Astrocyte (in vitro differentiated cells and primary cell): Measurements from ENCODE around the gene TNFRSF8. TPM values are rescaled to one million over a fixed set of nuclear protein-coding genes. Genes with fewer than 3 reads are reported as not detected.
"Not testable (repeated sequence)": the region's sequence is repeated elsewhere in the genome, so short reads cannot be mapped to it uniquely, and the experiment has no call there.

Experiments
- DNase-seq: peaks from one replicate; pipeline ENCODE4 v3.0.0-alpha.2; 2010; ENCODE audit warnings: low read depth
- FAIRE-seq: peaks from 2 replicates; lab custom pipeline; 2011; peaks lifted over from hg19 to GRCh38; lab: Jason Lieb, UNC
- H2AFZ ChIP-seq: 2 replicates; pipeline ENCODE4 v1.6.0; 2012; ENCODE audit warnings: low read depth, low read length, inconsistent platforms
- H3K27ac ChIP-seq: 2 replicates; pipeline ENCODE4 v1.5.1; 2011; ENCODE audit warnings: low read depth, low read length, inconsistent platforms
- H3K27me3 ChIP-seq: 2 replicates; pipeline ENCODE4 v1.6.0; 2011; ENCODE audit warnings: low read length, inconsistent platforms; ENCODE audit not compliant: insufficient read depth
- H3K36me3 ChIP-seq: 2 replicates; pipeline ENCODE4 v1.5.1; 2011; ENCODE audit warnings: low read length, inconsistent platforms; ENCODE audit not compliant: insufficient read depth
- H3K4me1 ChIP-seq: 2 replicates; pipeline ENCODE4 v1.5.1; 2011; ENCODE audit warnings: low read length, inconsistent platforms; ENCODE audit not compliant: insufficient read depth
- H3K4me2 ChIP-seq: 2 replicates; pipeline ENCODE4 v1.6.0; 2012; ENCODE audit warnings: low read length, inconsistent platforms
- H3K4me3 ChIP-seq: 2 replicates; pipeline ENCODE4 v1.5.1; 2011; ENCODE audit warnings: low read depth, mild to moderate bottlenecking, low read length, inconsistent platforms; ENCODE audit not compliant: insufficient read depth
- H3K79me2 ChIP-seq: 2 replicates; pipeline ENCODE4 v1.6.0; 2012; ENCODE audit warnings: mild to moderate bottlenecking, low read length, inconsistent platforms; ENCODE audit not compliant: insufficient read depth
- H3K9ac ChIP-seq: 2 replicates; pipeline ENCODE4 v1.6.0; 2012; ENCODE audit warnings: mild to moderate bottlenecking, low read length, inconsistent platforms
- H3K9me3 ChIP-seq: 2 replicates; pipeline ENCODE4 v1.5.1; 2012; ENCODE audit warnings: low read depth, mild to moderate bottlenecking, low read length, inconsistent platforms; ENCODE audit not compliant: insufficient read depth
- H4K20me1 ChIP-seq: 2 replicates; pipeline ENCODE4 v1.6.0; 2012; ENCODE audit warnings: low read length, inconsistent platforms; ENCODE audit not compliant: insufficient read depth
- H3K27ac Mint-ChIP-seq: one replicate; pipeline ENCODE4 v1.8.0; 2021; ENCODE audit warnings: mild to moderate bottlenecking, mixed read lengths; ENCODE audit not compliant: unreplicated experiment
- H3K27me3 Mint-ChIP-seq: one replicate; pipeline ENCODE4 v1.8.0; 2021; ENCODE audit warnings: low read depth, mixed read lengths; ENCODE audit not compliant: unreplicated experiment
- H3K36me3 Mint-ChIP-seq: one replicate; pipeline ENCODE4 v1.8.0; 2021; ENCODE audit warnings: low read depth, mixed read lengths; ENCODE audit not compliant: unreplicated experiment
- H3K4me1 Mint-ChIP-seq: one replicate; pipeline ENCODE4 v1.8.0; 2021; ENCODE audit warnings: low read depth, mixed read lengths; ENCODE audit not compliant: unreplicated experiment
- H3K4me3 Mint-ChIP-seq: one replicate; pipeline ENCODE4 v1.8.0; 2021; ENCODE audit warnings: mild to moderate bottlenecking, moderate library complexity, mixed read lengths; ENCODE audit not compliant: unreplicated experiment
- H3K9me3 Mint-ChIP-seq: one replicate; pipeline ENCODE4 v1.8.0; 2021; ENCODE audit warnings: mild to moderate bottlenecking, mixed read lengths; ENCODE audit not compliant: unreplicated experiment
- EZH2 ChIP-seq: IDR thresholded peaks from 2 replicates; pipeline ENCODE4 v1.6.1; 2012; ENCODE audit warnings: mild to moderate bottlenecking, low read length, inconsistent platforms; ENCODE audit not compliant: insufficient read depth
- total RNA-seq: library from RNA; stranded (reverse); gene quantifications from 2 replicates; pipeline ENCODE4 v1.2.1, GENCODE V29; 2021
- TF ChIP-seq, protein P1 (sequence below): IDR thresholded peaks from 2 replicates; pipeline ENCODE4 v1.5.1; 2011; ENCODE audit warnings: low read depth, mild to moderate bottlenecking, inconsistent platforms, low read length, moderate library complexity; ENCODE audit not compliant: insufficient read depth

TNFRSF8 gene
- total RNA-seq, 1 donor from 2014 or later: 0.16 TPM

DNA sequence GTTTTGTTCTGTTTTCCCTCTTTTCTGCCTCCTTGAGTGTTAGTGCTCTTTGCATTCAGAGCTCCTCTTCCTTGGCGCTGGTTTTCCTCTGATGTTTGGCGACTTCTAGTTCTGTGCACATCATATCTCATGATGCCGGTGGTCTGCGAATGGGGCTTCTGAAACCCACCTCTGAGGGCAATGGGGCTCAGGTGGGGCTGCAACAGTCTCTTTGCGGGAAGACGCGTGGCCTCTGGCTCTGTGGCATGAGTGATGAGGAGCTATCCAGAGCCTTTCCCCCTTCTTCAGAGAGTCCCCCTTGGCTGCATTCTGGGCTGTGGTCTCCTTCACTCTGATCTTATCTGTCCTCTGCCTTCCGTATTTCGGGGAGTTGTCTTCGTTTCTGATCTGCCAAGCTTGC, 39.0 kb downstream of the TNFRSF8 start:
- H3K9me3 Mint-ChIP-seq: no peaks in the 10 kb centered on the region
- H3K27ac Mint-ChIP-seq: no peak overlapping the region
- Histone ChIP-seq H3K4me1 (no peaks in the 10 kb centered on the region), H3K27ac (no peak overlapping the region), H3K79me2 (no peaks in the 10 kb centered on the region), H3K9ac (no peak overlapping the region), H3K4me3 (no peak overlapping the region), H3K27me3 (peaks cover 4% of the 10 kb centered on the region), H2AFZ (no peak overlapping the region), H3K4me2 (no peak overlapping the region), H3K36me3 (no peaks in the 10 kb centered on the region), H3K9me3 (no peaks in the 10 kb centered on the region), H4K20me1 (no peaks in the 10 kb centered on the region)
- FAIRE-seq: no peak
- no peak for TF ChIP-seq EZH2
- TF ChIP-seq, protein P1, sequence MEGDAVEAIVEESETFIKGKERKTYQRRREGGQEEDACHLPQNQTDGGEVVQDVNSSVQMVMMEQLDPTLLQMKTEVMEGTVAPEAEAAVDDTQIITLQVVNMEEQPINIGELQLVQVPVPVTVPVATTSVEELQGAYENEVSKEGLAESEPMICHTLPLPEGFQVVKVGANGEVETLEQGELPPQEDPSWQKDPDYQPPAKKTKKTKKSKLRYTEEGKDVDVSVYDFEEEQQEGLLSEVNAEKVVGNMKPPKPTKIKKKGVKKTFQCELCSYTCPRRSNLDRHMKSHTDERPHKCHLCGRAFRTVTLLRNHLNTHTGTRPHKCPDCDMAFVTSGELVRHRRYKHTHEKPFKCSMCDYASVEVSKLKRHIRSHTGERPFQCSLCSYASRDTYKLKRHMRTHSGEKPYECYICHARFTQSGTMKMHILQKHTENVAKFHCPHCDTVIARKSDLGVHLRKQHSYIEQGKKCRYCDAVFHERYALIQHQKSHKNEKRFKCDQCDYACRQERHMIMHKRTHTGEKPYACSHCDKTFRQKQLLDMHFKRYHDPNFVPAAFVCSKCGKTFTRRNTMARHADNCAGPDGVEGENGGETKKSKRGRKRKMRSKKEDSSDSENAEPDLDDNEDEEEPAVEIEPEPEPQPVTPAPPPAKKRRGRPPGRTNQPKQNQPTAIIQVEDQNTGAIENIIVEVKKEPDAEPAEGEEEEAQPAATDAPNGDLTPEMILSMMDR: no peak
- no peaks in the 10 kb centered on the region for H3K36me3 Mint-ChIP-seq
- no peaks in the 10 kb centered on the region for H3K4me1 Mint-ChIP-seq
- no peak overlapping the region for H3K4me3 Mint-ChIP-seq
- H3K27me3 Mint-ChIP-seq: peaks cover 26% of the 10 kb centered on the region
- no peak for DNase-seq

DNA sequence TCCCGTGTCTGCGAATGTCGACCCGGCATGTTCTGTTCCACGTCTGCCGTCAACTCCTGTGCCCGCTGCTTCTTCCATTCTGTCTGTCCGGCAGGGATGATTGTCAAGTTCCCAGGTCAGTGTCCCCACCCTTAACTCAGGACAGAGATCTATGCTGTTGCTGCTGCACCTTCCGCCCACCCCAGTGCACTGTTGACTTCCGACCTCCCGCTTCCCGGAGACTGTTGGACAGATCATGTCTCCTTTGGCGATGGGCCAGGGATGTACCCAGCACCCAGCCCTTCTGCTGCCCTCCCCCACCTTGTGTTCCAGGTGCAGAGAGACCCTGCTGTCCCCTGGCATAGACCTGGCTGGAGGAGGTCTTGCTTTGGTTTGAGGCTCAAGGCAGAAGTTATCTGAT, 41.3 kb downstream of the TNFRSF8 start:
- H3K4me1 ChIP-seq: no peaks in the 10 kb centered on the region
- H3K4me3 ChIP-seq: no peak overlapping the region
- H3K9ac ChIP-seq: no peak overlapping the region
- no peaks in the 10 kb centered on the region for H3K9me3 Mint-ChIP-seq
- H3K27ac ChIP-seq: no peak overlapping the region
- no peaks in the 10 kb centered on the region for H3K9me3 ChIP-seq
- DNase-seq: no peak
- H3K27me3 ChIP-seq: peaks cover 6% of the 10 kb centered on the region
- H4K20me1 ChIP-seq: no peaks in the 10 kb centered on the region
- H2AFZ ChIP-seq: no peak overlapping the region
- no peaks in the 10 kb centered on the region for H3K79me2 ChIP-seq
- H3K36me3 ChIP-seq: no peaks in the 10 kb centered on the region
- H3K36me3 Mint-ChIP-seq: no peaks in the 10 kb centered on the region
- H3K4me1 Mint-ChIP-seq: no peaks in the 10 kb centered on the region
- no peak overlapping the region for H3K4me3 Mint-ChIP-seq
- H3K4me2 ChIP-seq: no peak overlapping the region
- no peak overlapping the region for H3K27ac Mint-ChIP-seq
- peaks cover 34% of the 10 kb centered on the region for H3K27me3 Mint-ChIP-seq
- no peak for FAIRE-seq
- TF ChIP-seq, protein P1: no peak
- TF ChIP-seq EZH2: no peak

DNA sequence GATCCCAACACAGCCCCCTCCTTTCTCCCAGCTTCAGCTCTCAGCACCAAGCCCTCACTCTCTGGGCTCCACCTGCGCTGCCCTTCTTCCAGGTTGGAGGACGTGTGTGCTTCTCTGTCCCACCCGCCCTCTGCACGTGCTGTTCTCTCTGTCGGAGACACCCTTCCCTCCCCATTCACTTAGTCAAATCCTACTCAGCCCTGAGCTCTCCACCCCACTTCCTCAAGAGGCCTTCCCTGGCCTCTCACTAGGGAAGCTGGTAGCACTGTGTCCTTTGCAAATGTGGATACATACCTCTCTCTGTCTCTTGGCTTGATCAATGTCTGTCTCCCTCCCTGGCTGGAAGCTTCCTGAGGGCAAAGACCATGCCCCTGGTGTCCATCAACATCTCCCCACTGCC, 43.0 kb downstream of the TNFRSF8 start:
- DNase-seq: no peak
- Mint-ChIP-seq H3K27me3 (peaks cover 42% of the 10 kb centered on the region), H3K4me1 (no peaks in the 10 kb centered on the region), H3K27ac (no peak overlapping the region), H3K9me3 (peaks cover 3% of the 10 kb centered on the region), H3K4me3 (no peak overlapping the region), H3K36me3 (no peaks in the 10 kb centered on the region)
- Histone ChIP-seq H3K4me3 (no peak overlapping the region), H3K4me1 (no peaks in the 10 kb centered on the region), H3K9me3 (no peaks in the 10 kb centered on the region), H3K27me3 (peaks cover 6% of the 10 kb centered on the region), H3K9ac (no peak overlapping the region), H3K36me3 (no peaks in the 10 kb centered on the region), H3K4me2 (no peak overlapping the region), H3K79me2 (no peaks in the 10 kb centered on the region), H2AFZ (no peak overlapping the region), H4K20me1 (no peaks in the 10 kb centered on the region), H3K27ac (no peak overlapping the region)
- no peak for FAIRE-seq
- no peak for TF ChIP-seq EZH2
- TF ChIP-seq, protein P1: no peak

DNA sequence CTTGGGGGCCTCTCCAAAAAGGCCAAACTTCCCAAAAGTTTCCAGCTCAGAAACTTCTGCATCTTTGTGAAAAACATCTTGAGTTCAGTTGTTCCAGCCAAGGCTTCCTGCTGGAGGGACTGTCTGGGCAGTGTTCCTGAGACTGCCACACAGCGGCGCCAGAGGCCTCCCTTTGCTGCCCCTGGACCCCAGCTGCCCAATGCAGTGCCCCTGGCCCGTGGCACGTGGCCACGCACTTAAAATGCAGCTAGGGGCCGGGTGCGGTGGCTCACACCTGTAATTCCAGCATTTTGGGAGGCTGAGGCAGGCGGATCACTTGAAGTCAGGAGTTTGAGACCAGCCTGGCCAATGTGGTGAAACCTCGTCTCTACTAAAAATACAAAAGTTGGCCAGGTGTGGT, 43.8 kb downstream of the TNFRSF8 start:
- FAIRE-seq, H2AFZ ChIP-seq, H3K4me1 ChIP-seq, DNase-seq, H3K9ac ChIP-seq, H3K79me2 ChIP-seq, H3K4me1 Mint-ChIP-seq, H3K27ac ChIP-seq, H4K20me1 ChIP-seq, H3K4me3 ChIP-seq, H3K9me3 Mint-ChIP-seq, H3K27me3 ChIP-seq, H3K27ac Mint-ChIP-seq, H3K4me2 ChIP-seq, H3K36me3 ChIP-seq, H3K4me3 Mint-ChIP-seq, H3K36me3 Mint-ChIP-seq, H3K9me3 ChIP-seq: not testable (repeated sequence)
- peaks cover 42% of the 10 kb centered on the region for H3K27me3 Mint-ChIP-seq
